HepG2 (cell line): ENCODE measurements around the gene PPP1R7. TPM values are rescaled to one million over a fixed set of nuclear protein-coding genes. Genes with fewer than 3 reads are reported as not detected.

Experiments
- BCL3 ChIP-seq: sonication (generic); formaldehyde crosslinking; IDR thresholded peaks from 2 replicates; pipeline ENCODE4 v1.5.1; 2020; ENCODE audit warnings: mild to moderate bottlenecking, missing genetic modification reagents, moderate library complexity
- CHCHD3 ChIP-seq: sonication (generic); formaldehyde crosslinking; IDR thresholded peaks from 2 replicates; pipeline ENCODE4 v1.8.0; 2022; ENCODE audit warnings: mild to moderate bottlenecking, missing genetic modification reagents, moderate library complexity
- FOXA1 ChIP-seq, 2 experiments: fragments of 450-650 bp in 1 of 2; sonication (generic) in 1 of 2; formaldehyde crosslinking in 1 of 2; IDR thresholded peaks; 2 replicates each; pipeline versions ENCODE4 v1.4.0 to v1.6.1; 2016 to 2020; ENCODE audit warnings: missing genetic modification reagents in 1 of 2
- KAT8 ChIP-seq: IDR thresholded peaks from 2 replicates; pipeline ENCODE4 v1.6.1; 2016; ENCODE audit warnings: missing genetic modification reagents, missing compliant biosample characterization
- KMT2B ChIP-seq: IDR thresholded peaks from 2 replicates; pipeline ENCODE4 v1.6.1; 2016; ENCODE audit warnings: missing genetic modification reagents, missing compliant biosample characterization
- NFATC3 ChIP-seq: sonication (generic); formaldehyde crosslinking; IDR thresholded peaks from 2 replicates; pipeline ENCODE4 v1.5.1; 2020; ENCODE audit warnings: mild to moderate bottlenecking, missing genetic modification reagents
- NFYB ChIP-seq: sonication (generic); formaldehyde crosslinking; IDR thresholded peaks from 2 replicates; pipeline ENCODE4 v1.4.0; 2020; ENCODE audit warnings: missing genetic modification reagents
- NR3C1 ChIP-seq: sonication (generic); formaldehyde crosslinking; IDR thresholded peaks from 2 replicates; pipeline ENCODE4 v1.4.0; 2020; ENCODE audit warnings: missing genetic modification reagents
- SALL2 ChIP-seq: sonication (generic); formaldehyde crosslinking; IDR thresholded peaks from 2 replicates; pipeline ENCODE4 v1.8.1; 2023; ENCODE audit warnings: mild to moderate bottlenecking, missing genetic modification reagents, inconsistent platforms
- SMARCC2 ChIP-seq: fragments of 450-650 bp; IDR thresholded peaks from 2 replicates; pipeline ENCODE4 v1.6.1; 2017; ENCODE audit warnings: antibody characterized with exemption, mild to moderate bottlenecking
- STAT5B ChIP-seq: sonication (generic); formaldehyde crosslinking; IDR thresholded peaks from 2 replicates; pipeline ENCODE4 v1.4.0; 2020; ENCODE audit warnings: missing genetic modification reagents
- TCF12 ChIP-seq, 2 experiments: fragments of 450-650 bp in 1 of 2; sonication (generic) in 1 of 2; formaldehyde crosslinking in 1 of 2; IDR thresholded peaks; 2 replicates each; pipeline versions ENCODE4 v1.6.1 to v1.8.0; 2017 to 2022; ENCODE audit warnings: antibody characterized with exemption in 1 of 2, mild to moderate bottlenecking in 1 of 2, missing genetic modification reagents in 1 of 2, moderate library complexity in 1 of 2
- TEAD2 ChIP-seq: sonication (generic); formaldehyde crosslinking; IDR thresholded peaks from 2 replicates; pipeline ENCODE4 v1.9.0; 2021; ENCODE audit warnings: missing genetic modification reagents
- TFDP2 ChIP-seq: sonication (generic); formaldehyde crosslinking; IDR thresholded peaks from 2 replicates; pipeline ENCODE4 v1.4.0; 2020; ENCODE audit warnings: missing genetic modification reagents
- TRIM22 ChIP-seq: fragments of 450-650 bp; IDR thresholded peaks from 2 replicates; pipeline ENCODE4 v1.6.1; 2017
- ZFP62 ChIP-seq: sonication (generic); formaldehyde crosslinking; IDR thresholded peaks from 2 replicates; pipeline ENCODE4 v1.4.0; 2020; ENCODE audit warnings: missing genetic modification reagents
- ZKSCAN8 ChIP-seq: IDR thresholded peaks from 2 replicates; pipeline ENCODE4 v1.6.1; 2016; ENCODE audit warnings: borderline replicate concordance, missing genetic modification reagents, missing compliant biosample characterization
- ZMYM2 ChIP-seq: sonication (generic); formaldehyde crosslinking; IDR thresholded peaks from 2 replicates; pipeline ENCODE4 v1.8.0; 2022; ENCODE audit warnings: mild to moderate bottlenecking, missing genetic modification reagents
- ZNF138 ChIP-seq: sonication (generic); formaldehyde crosslinking; IDR thresholded peaks from 2 replicates; pipeline ENCODE4 v1.5.0; 2020; ENCODE audit warnings: mild to moderate bottlenecking, low read depth, missing genetic modification reagents
- ZNF253 ChIP-seq: sonication (generic); formaldehyde crosslinking; IDR thresholded peaks from 2 replicates; pipeline ENCODE4 v1.8.0; 2022; ENCODE audit warnings: mild to moderate bottlenecking, missing genetic modification reagents, borderline replicate concordance
- ZNF33A ChIP-seq: sonication (generic); formaldehyde crosslinking; IDR thresholded peaks from 2 replicates; pipeline ENCODE4 v1.5.1; 2020; ENCODE audit warnings: missing genetic modification reagents, mild to moderate bottlenecking, moderate library complexity, borderline replicate concordance
- ZNF672 ChIP-seq: sonication (generic); formaldehyde crosslinking; IDR thresholded peaks from 2 replicates; pipeline ENCODE4 v1.8.1; 2022; ENCODE audit warnings: missing genetic modification reagents
- ZNF678 ChIP-seq: sonication (generic); formaldehyde crosslinking; IDR thresholded peaks from 2 replicates; pipeline ENCODE4 v1.4.0; 2020; ENCODE audit warnings: mild to moderate bottlenecking, missing genetic modification reagents
- polyA plus RNA-seq, 8 experiments: library from polyadenylated mRNA; depleted of rRNA in 3 of 8; stranded (reverse) in 7 of 8; unstranded in 1 of 8; fragments of >200 nt; fragmentation: Illumina TruSeq in 4 of 8; extraction: Trizol in 4 of 8; gene quantifications; 2 replicates each; pipeline versions ENCODE4 v1.2.1 to v1.2.3, GENCODE V29; 2011 to 2016; ENCODE audit warnings: low read depth in 4 of 8, missing spikeins in 1 of 8, mixed read lengths in 1 of 8; ENCODE audit not compliant: insufficient read depth in 1 of 8
- total RNA-seq, 5 experiments: library from RNA; depleted of rRNA; stranded (reverse); fragments of >200 nt; fragmentation: Illumina TruSeq; extraction: Trizol; gene quantifications; 2 replicates each; pipeline ENCODE4 v1.2.3, GENCODE V29; 2016; ENCODE audit warnings: low read depth in 1 of 5
- TF ChIP-seq, protein P1 (sequence below): sonication (generic); formaldehyde crosslinking; IDR thresholded peaks from 2 replicates; pipeline ENCODE4 v1.4.0; 2020; ENCODE audit warnings: missing genetic modification reagents

Gene PPP1R7
- total and polyA plus RNA-seq, 2 of the 13 experiments (the other 11 are each of a cell fraction or from before 2014, with no cell fraction given): 33.3 to 67.9 TPM

DNA sequence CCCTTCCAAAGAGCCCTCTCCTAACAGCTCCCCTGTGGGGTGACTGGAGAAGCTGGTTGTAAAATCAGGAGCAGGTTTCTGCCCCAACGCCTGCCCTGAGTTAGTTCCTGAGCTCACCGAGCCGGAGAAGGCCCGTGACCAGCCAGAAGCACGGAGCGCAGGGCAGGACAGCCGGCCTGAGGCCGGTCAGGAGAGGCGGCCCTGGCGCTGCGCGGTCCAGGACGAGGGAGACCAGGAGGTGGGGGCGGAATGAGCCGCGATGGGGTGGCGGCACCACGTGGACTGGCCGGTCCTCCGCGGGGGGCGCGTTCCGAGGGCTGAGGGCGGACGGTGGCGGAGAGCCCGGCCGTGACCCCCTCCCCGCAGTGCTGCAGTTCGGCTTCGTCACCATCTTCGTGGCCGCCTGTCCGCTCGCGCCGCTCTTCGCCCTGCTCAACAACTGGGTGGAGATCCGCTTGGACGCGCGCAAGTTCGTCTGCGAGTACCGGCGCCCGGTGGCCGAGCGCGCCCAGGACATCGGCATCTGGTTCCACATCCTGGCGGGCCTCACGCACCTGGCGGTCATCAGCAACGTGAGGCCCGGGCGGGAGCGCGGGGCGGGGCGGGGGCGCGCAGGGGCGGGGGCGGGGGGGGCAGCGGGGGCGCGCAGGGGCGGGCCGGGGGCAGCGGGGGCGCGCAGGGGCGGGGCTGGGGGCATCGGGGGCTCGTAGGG lies 67.2 kb downstream of the PPP1R7 start (continued):
- TF ChIP-seq KMT2B (CRISPR knock-in tag) (peak; percentile 77), NFATC3 (CRISPR knock-in tag) (no peak), SALL2 (CRISPR knock-in tag) (peak; percentile 85; the same call in 1 of the 2 replicates), ZNF33A (CRISPR knock-in tag) (0 out of 2 replicates have a peak, but pooled peaks have one; percentile 66), TCF12 (IDR thresholded peaks at IDR 0.05) (no peak), TCF12 (CRISPR knock-in tag; IDR thresholded peaks at IDR 0.05) (peak; percentile 74), NR3C1 (CRISPR knock-in tag) (no peak), ZNF672 (CRISPR knock-in tag) (no peak), TEAD2 (CRISPR knock-in tag) (peak; percentile 58; the same call in 1 of the 2 replicates), BCL3 (CRISPR knock-in tag) (peak; percentile 96), ZFP62 (no peak), FOXA1 (IDR thresholded peaks at IDR 0.05) (no peak), FOXA1 (CRISPR knock-in tag; IDR thresholded peaks at IDR 0.05) (peak; percentile 3; the same call in 1 of the 2 replicates), TRIM22 (no peak), KAT8 (peak; percentile 55), ZNF678 (peak; percentile 60; the same call in 1 of the 2 replicates), ZNF138 (CRISPR knock-in tag) (no peak), STAT5B (0 out of 2 replicates have a peak, but pooled peaks have one; percentile 28), SMARCC2 (no peak), CHCHD3 (CRISPR knock-in tag) (peak; percentile 86; the same call in 1 of the 2 replicates), ZKSCAN8 (CRISPR knock-in tag) (no peak), ZNF253 (CRISPR knock-in tag) (no peak), NFYB (CRISPR knock-in tag) (0 out of 2 replicates have a peak, but pooled peaks have one; percentile 18), TFDP2 (CRISPR knock-in tag) (peak; percentile 86), ZMYM2 (CRISPR knock-in tag) (no peak; the same call in 1 of the 2 replicates)
- TF ChIP-seq, protein P1, sequence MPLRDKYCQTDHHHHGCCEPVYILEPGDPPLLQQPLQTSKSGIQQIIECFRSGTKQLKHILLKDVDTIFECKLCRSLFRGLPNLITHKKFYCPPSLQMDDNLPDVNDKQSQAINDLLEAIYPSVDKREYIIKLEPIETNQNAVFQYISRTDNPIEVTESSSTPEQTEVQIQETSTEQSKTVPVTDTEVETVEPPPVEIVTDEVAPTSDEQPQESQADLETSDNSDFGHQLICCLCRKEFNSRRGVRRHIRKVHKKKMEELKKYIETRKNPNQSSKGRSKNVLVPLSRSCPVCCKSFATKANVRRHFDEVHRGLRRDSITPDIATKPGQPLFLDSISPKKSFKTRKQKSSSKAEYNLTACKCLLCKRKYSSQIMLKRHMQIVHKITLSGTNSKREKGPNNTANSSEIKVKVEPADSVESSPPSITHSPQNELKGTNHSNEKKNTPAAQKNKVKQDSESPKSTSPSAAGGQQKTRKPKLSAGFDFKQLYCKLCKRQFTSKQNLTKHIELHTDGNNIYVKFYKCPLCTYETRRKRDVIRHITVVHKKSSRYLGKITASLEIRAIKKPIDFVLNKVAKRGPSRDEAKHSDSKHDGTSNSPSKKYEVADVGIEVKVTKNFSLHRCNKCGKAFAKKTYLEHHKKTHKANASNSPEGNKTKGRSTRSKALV: peak; percentile 93
